Caco-2 (cell line): Measurements from ENCODE around the gene LHX2. TPM values are rescaled to one million over a fixed set of nuclear protein-coding genes. Genes with fewer than 3 reads are reported as not detected.

Experiments used
- BruUV-seq: library from RNA; stranded (reverse); fragments of 400-500 nt; replicated peaks from 2 replicates; lab custom pipeline; 2021; lab: Mats Ljungman, UMichigan
- CTCF ChIA-PET: fragments of 300-600 bp; sonication (Branson Sonifier 250); formaldehyde crosslinking; loops from one replicate; lab custom pipeline; 2022; ENCODE audit warnings: antibody characterized with exemption; lab: Charles Lee
- POLR2A ChIA-PET: fragments of 300-600 bp; sonication (Branson Sonifier 250); formaldehyde crosslinking; loops from one replicate; lab custom pipeline; 2022; ENCODE audit warnings: antibody characterized with exemption; lab: Charles Lee
- DNase-seq, 2 experiments: peaks; one replicate each; pipeline versions ENCODE4 v3.0.0 to v3.0.0-alpha.2; 2020 to 2022
- H3K27me3 ChIP-seq: replicated peaks from 2 replicates; pipeline ENCODE4 v1.6.0; 2011; ENCODE audit warnings: low read length; ENCODE audit not compliant: control insufficient read depth, insufficient read depth
- H3K36me3 ChIP-seq: 2 replicates; pipeline ENCODE4 v1.5.1; 2011; ENCODE audit warnings: low read length; ENCODE audit not compliant: control insufficient read depth, insufficient read depth
- H3K4me1 ChIP-seq: fragments of 250-450 bp; sonication (Bioruptor Pico); 2 replicates; pipeline ENCODE4 v1.5.1; 2020; ENCODE audit warnings: mild to moderate bottlenecking
- H3K4me3 ChIP-seq: 2 replicates; pipeline ENCODE4 v1.5.1; 2011; ENCODE audit warnings: low read depth, mild to moderate bottlenecking, control low read depth, low read length
- H3K9me3 ChIP-seq: fragments of 250-450 bp; sonication (Bioruptor Pico); 2 replicates; pipeline ENCODE4 v1.5.1; 2020; ENCODE audit warnings: mild to moderate bottlenecking, moderate library complexity
- H3K27ac Mint-ChIP-seq: one replicate; pipeline ENCODE4 v1.8.0; 2022; ENCODE audit warnings: mixed read lengths; ENCODE audit not compliant: unreplicated experiment
- H3K27me3 Mint-ChIP-seq: one replicate; pipeline ENCODE4 v1.8.0; 2022; ENCODE audit warnings: mixed read lengths; ENCODE audit not compliant: insufficient read depth, unreplicated experiment
- H3K36me3 Mint-ChIP-seq: one replicate; pipeline ENCODE4 v1.8.0; 2022; ENCODE audit warnings: mild to moderate bottlenecking, mixed read lengths; ENCODE audit not compliant: insufficient read depth, unreplicated experiment
- H3K4me1 Mint-ChIP-seq: one replicate; pipeline ENCODE4 v1.8.0; 2022; ENCODE audit warnings: low read depth, mixed read lengths; ENCODE audit not compliant: unreplicated experiment
- H3K4me3 Mint-ChIP-seq: one replicate; pipeline ENCODE4 v1.8.0; 2022; ENCODE audit warnings: mild to moderate bottlenecking, moderate library complexity, mixed read lengths; ENCODE audit not compliant: unreplicated experiment
- H3K9me3 Mint-ChIP-seq: one replicate; pipeline ENCODE4 v1.8.0; 2022; ENCODE audit warnings: mixed read lengths; ENCODE audit not compliant: unreplicated experiment
- intact Hi-C: fragments of 100-400 bp; cut with micrococcal nuclease; formaldehyde crosslinking; loops from one replicate; pipeline ENCODE4 v1.10.0; 2022; ENCODE audit not compliant: unreplicated experiment
- total RNA-seq: library from RNA; stranded (reverse); gene quantifications from 2 replicates; pipeline ENCODE4 v1.2.3, GENCODE V29; 2022
- TF ChIP-seq, protein P1 (sequence below), 2 experiments: fragments of 200-600 bp in 1 of 2; IDR thresholded peaks; 1 replicate in 1 of 2; 2 replicates in 1 of 2; pipeline versions ENCODE4 v1.5.1 to v1.8.0; 2011 to 2022; ENCODE audit warnings: antibody characterized with exemption in 1 of 2, control low read depth in 1 of 2, inconsistent platforms in 1 of 2, low read depth in 1 of 2, low read length in 1 of 2, mild to moderate bottlenecking in 1 of 2, moderate library complexity in 1 of 2; ENCODE audit not compliant: insufficient read depth in 1 of 2, severe bottlenecking in 1 of 2, unreplicated experiment in 1 of 2

LHX2 gene
- total RNA-seq, 1 experiment from 2014 or later = 4.0 TPM

DNA sequence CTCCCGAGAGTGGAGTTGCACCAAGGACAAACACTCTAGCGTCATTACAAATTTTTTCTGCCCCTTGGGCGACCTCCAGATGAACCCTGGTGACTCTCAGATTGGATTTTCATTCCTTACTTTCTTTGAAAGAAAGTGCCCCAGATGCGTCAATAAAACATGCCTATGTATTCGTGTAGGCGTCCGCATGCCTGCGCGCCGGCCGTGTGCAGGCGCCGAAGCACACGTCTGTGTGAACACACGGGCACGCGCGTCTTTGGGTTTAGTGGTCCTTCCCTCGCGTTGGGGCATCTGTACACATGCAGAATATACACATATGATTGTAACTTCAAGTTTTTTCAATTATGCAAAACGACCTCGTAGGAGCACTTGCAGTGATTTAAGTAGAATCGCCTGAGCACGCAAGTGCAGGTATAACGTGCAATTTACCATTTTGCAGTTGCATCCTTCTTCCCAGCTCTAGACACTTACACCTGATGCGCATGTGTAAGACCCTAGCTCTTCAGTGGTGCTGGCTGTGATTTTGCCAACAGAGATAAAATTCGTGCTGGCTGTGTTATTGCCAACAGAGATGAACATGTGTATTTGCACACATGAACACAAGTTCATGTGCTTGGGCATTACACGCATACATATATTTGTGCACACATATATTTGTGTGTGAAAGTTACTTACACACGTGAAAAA is 1.9 kb upstream of the LHX2 start:
- peaks cover 43% of the 10 kb centered on the region for H3K4me1 ChIP-seq
- Mint-ChIP-seq H3K27ac (no peak overlapping the region), H3K27me3 (peaks cover 22% of the 10 kb centered on the region), H3K36me3 (no peaks in the 10 kb centered on the region), H3K9me3 (no peaks in the 10 kb centered on the region), H3K4me1 (peaks cover 19% of the 10 kb centered on the region), H3K4me3 (peak overlapping the region; percentile 87)
- TF ChIP-seq, protein P1, sequence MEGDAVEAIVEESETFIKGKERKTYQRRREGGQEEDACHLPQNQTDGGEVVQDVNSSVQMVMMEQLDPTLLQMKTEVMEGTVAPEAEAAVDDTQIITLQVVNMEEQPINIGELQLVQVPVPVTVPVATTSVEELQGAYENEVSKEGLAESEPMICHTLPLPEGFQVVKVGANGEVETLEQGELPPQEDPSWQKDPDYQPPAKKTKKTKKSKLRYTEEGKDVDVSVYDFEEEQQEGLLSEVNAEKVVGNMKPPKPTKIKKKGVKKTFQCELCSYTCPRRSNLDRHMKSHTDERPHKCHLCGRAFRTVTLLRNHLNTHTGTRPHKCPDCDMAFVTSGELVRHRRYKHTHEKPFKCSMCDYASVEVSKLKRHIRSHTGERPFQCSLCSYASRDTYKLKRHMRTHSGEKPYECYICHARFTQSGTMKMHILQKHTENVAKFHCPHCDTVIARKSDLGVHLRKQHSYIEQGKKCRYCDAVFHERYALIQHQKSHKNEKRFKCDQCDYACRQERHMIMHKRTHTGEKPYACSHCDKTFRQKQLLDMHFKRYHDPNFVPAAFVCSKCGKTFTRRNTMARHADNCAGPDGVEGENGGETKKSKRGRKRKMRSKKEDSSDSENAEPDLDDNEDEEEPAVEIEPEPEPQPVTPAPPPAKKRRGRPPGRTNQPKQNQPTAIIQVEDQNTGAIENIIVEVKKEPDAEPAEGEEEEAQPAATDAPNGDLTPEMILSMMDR (IDR thresholded peaks at IDR 0.05; ENCODE audit: insufficient read depth in 1 of 2, low read depth in 1 of 2, low read length in 1 of 2, severe bottlenecking in 1 of 2, unreplicated experiment in 1 of 2) = no peak
- BruUV-seq = no TSS peak
- no peak for DNase-seq
- H3K27me3 ChIP-seq = peaks cover 16% of the 10 kb centered on the region
- H3K9me3 ChIP-seq = no peaks in the 10 kb centered on the region
- ChIA-PET CTCF (no interaction called here), POLR2A (no interaction called here)
- intact Hi-C loops = loop anchor here (5.0 to 10.0 kb wide), 3 partner anchors 77 to 465 kb away; partner anchors contain the start of gene DENND1A
- H3K36me3 ChIP-seq = no peaks in the 10 kb centered on the region
- H3K4me3 ChIP-seq = no peak overlapping the region

DNA sequence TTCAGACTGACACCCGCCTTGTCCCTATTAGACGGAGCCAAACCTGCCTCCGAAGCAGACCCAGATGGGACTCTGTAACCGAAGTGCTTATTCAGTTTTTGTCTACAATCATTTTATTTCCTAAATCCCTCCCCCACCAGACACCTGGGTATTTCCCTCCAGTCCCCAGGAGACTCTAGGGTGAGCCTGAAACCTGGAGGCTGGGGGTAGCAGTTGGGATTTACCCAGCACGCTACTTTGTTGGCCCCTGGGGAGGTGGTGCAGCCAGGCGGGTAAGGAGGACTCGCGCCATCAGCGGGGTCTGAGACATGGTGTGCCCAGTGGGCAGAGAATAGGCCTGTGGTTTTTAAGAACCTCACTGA is 1.3 kb upstream of the LHX2 start:
- Histone ChIP-seq H3K27me3 (peaks cover 13% of the 10 kb centered on the region), H3K4me1 (peaks cover 43% of the 10 kb centered on the region), H3K9me3 (no peaks in the 10 kb centered on the region), H3K4me3 (no peak overlapping the region), H3K36me3 (no peaks in the 10 kb centered on the region)
- no TSS peak for BruUV-seq
- TF ChIP-seq, protein P1 (IDR thresholded peaks at IDR 0.05; ENCODE audit: insufficient read depth in 1 of 2, low read depth in 1 of 2, low read length in 1 of 2, severe bottlenecking in 1 of 2, unreplicated experiment in 1 of 2) = no peak
- no peaks in the 10 kb centered on the region for H3K36me3 Mint-ChIP-seq
- ChIA-PET POLR2A (no interaction called here), CTCF (no interaction called here)
- H3K4me3 Mint-ChIP-seq = peak overlapping the region; percentile 87
- peaks cover 19% of the 10 kb centered on the region for H3K4me1 Mint-ChIP-seq
- H3K9me3 Mint-ChIP-seq = no peaks in the 10 kb centered on the region
- no peak overlapping the region for H3K27ac Mint-ChIP-seq
- DNase-seq = no peak
- intact Hi-C loops = loop anchor here (10.0 kb wide), 1 partner anchor 465 kb away; no protein-coding TSS in a partner anchor
- H3K27me3 Mint-ChIP-seq = peaks cover 17% of the 10 kb centered on the region

DNA sequence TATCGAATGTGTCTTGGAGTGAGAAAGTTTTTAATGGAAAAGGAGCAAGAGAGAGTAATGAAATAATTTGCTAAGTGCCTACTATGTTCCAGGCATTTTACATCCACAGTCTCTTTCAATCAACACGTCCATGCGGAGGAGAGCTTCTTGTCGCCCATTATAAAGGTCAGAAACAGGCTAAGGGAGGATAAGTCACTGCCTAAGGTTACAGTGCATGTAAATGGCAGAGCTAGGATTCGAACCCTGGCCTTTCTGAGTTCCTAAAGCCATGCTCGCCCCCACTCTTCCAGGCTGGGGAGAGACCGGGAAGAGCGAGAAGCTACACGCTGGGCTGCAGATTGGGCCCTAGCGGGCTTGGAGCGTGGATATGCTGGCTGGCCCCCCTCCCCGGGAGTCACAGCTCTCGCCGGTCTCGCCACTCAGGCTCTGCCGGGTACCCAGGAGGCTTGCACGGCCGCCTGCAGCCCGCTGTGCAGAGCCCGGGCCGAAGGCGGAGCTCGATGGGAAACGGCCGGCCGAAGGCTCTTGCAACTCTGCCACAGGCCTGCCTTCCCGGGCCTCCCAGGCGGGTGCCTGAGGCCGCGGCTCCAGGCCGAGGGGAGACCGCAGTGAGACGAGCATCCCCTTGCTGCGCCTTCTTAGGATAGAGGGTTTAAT is 775 bp upstream of the LHX2 start:
- peak; percentile 49 to 51 for DNase-seq
- Mint-ChIP-seq H3K36me3 (no peaks in the 10 kb centered on the region), H3K27ac (no peak overlapping the region), H3K27me3 (peaks cover 16% of the 10 kb centered on the region), H3K9me3 (no peaks in the 10 kb centered on the region), H3K4me3 (peak overlapping the region; percentile 87), H3K4me1 (peaks cover 19% of the 10 kb centered on the region)
- intact Hi-C loops = loop anchor here (10.0 kb wide), 1 partner anchor 466 kb away; no protein-coding TSS in a partner anchor
- ChIA-PET POLR2A (no interaction called here), CTCF (no interaction called here)
- no peaks in the 10 kb centered on the region for H3K9me3 ChIP-seq
- no peaks in the 10 kb centered on the region for H3K36me3 ChIP-seq
- BruUV-seq = no TSS peak
- H3K4me3 ChIP-seq = peak overlapping the region; percentile 56
- TF ChIP-seq, protein P1 (IDR thresholded peaks at IDR 0.05; ENCODE audit: insufficient read depth in 1 of 2, low read depth in 1 of 2, low read length in 1 of 2, severe bottlenecking in 1 of 2, unreplicated experiment in 1 of 2) = no peak
- H3K27me3 ChIP-seq = peaks cover 11% of the 10 kb centered on the region
- peaks cover 43% of the 10 kb centered on the region for H3K4me1 ChIP-seq
